Spleen (tissue), 11 donors: ENCODE results near the gene NDUFA7. TPM values are rescaled to one million over a fixed set of nuclear protein-coding genes. Genes with fewer than 3 reads are reported as not detected.

Source experiments
- DNase-seq: peaks from one replicate; pipeline ENCODE4 v3.0.0-alpha.2; 2020
- H3K27ac ChIP-seq, 8 donors: fragments of 200-600 bp; sonication (generic) in 7 of 8; 1 replicate in 4 of 8; 2 replicates in 4 of 8; pipeline versions ENCODE4 v1.5.0 to v1.8.0; 2016 to 2021; ENCODE audit warnings: inconsistent platforms in 4 of 8, mild to moderate bottlenecking in 4 of 8, moderate library complexity in 1 of 8
- H3K27me3 ChIP-seq, 7 donors: fragments of 200-600 bp; sonication (generic) in 6 of 7; replicated peaks in 1 of 7; 1 replicate in 4 of 7; 2 replicates in 3 of 7; pipeline versions ENCODE4 v1.5.0 to v1.8.0; 2016 to 2021; ENCODE audit warnings: inconsistent platforms in 3 of 7, mild to moderate bottlenecking in 1 of 7
- H3K36me3 ChIP-seq, 6 donors: fragments of 200-600 bp; sonication (generic) in 5 of 6; 1 replicate in 4 of 6; 2 replicates in 2 of 6; pipeline versions ENCODE4 v1.5.0 to v1.8.0; 2016 to 2021; ENCODE audit warnings: inconsistent platforms in 2 of 6
- H3K4me1 ChIP-seq, 6 donors: fragments of 200-600 bp; sonication (generic) in 5 of 6; 1 replicate in 3 of 6; 2 replicates in 3 of 6; pipeline versions ENCODE4 v1.5.0 to v1.8.0; 2016 to 2021; ENCODE audit warnings: inconsistent platforms in 3 of 6
- H3K4me3 ChIP-seq, 8 donors: fragments of 200-600 bp; sonication (generic) in 7 of 8; 1 replicate in 4 of 8; 2 replicates in 4 of 8; pipeline versions ENCODE4 v1.5.0 to v1.8.0; 2016 to 2021; ENCODE audit warnings: inconsistent platforms in 4 of 8, mild to moderate bottlenecking in 4 of 8, moderate library complexity in 2 of 8
- H3K9me3 ChIP-seq, 8 donors: fragments of 200-600 bp; sonication (generic) in 7 of 8; 1 replicate in 4 of 8; 2 replicates in 4 of 8; pipeline versions ENCODE4 v1.5.0 to v1.8.0; 2016 to 2021; ENCODE audit warnings: inconsistent platforms in 4 of 8
- CTCF ChIP-seq, 11 experiments: fragments of 200-600 bp in 7 of 11; fragments of 450-650 bp in 4 of 11; sonication (generic) in 4 of 11; IDR thresholded peaks in 8 of 11; conservative IDR thresholded peaks in 3 of 11; 1 replicate in 7 of 11; 2 replicates in 4 of 11; pipeline versions ENCODE4 v1.4.0 to v1.8.0; 2016 to 2021; ENCODE audit warnings: antibody characterized with exemption in 11 of 11, inconsistent platforms in 4 of 11, mild to moderate bottlenecking in 1 of 11
- POLR2A ChIP-seq, 3 donors: fragments of 450-650 bp; IDR thresholded peaks; one replicate each; pipeline ENCODE4 v1.5.1; 2017; ENCODE audit warnings: antibody characterized with exemption in 3 of 3, mild to moderate bottlenecking in 1 of 3
- POLR2AphosphoS5 ChIP-seq, 3 donors: sonication (generic); formaldehyde crosslinking; IDR thresholded peaks; one replicate each; pipeline ENCODE4 v1.5.1; 2017; ENCODE audit warnings: antibody characterized with exemption in 3 of 3
- WGBS, 5 donors: extraction: QIAGEN DNeasy Blood & Tissue Kit in 3 of 5; methylation state at CpG; one replicate each; pipeline versions ENCODE4 v1.1.5 to v1.1.7; 2013 to 2018; 5-methylcytosine and 5-hydroxymethylcytosine counted together
- intact Hi-C: fragments of 100-400 bp; cut with DNase I; formaldehyde crosslinking; loops from one replicate; pipeline ENCODE4 v1.15.0; 2023; ENCODE audit warnings: low total_unique reads
- polyA plus RNA-seq, 3 donors: library from polyadenylated mRNA; stranded (reverse); fragments of 200-250 nt; gene quantifications; one replicate each; pipeline ENCODE4 v1.2.1, GENCODE V29; 2013
- total RNA-seq, 7 donors: library from RNA; depleted of rRNA in 3 of 7; stranded (reverse); fragments of >200 nt in 3 of 7; fragmentation: NEBNext Ultra II Directional in 4 of 7; extraction: Animal tissue kit (Norgen Biotek cat#: 25700) in 4 of 7; gene quantifications; one replicate each; pipeline versions ENCODE4 v1.1.0 to v1.2.1, GENCODE V29; 2016 to 2021
- donor health status: healthy with polysubstance abuse.
- donor health status: DM: no; HTN: no; CAD: no; lungs with moderate emphysema.
- donor health status: DM: no; HTN: no; CAD: no.
- donor health status: Bipolar disorder and iron deficiency.
- donor health status: healthy.
- donor health status: DM: no; HTN: no; CAD: no.
- donor health status: DM: yes; HTN: yes; CAD: no.

Gene NDUFA7
- total and polyA plus RNA-seq, 10 donors: 14.6 to 131 (median 31.1) TPM

GRCh38 chr19:8311461-8312260 is 9.5 kb downstream of the NDUFA7 start:
- H3K36me3 ChIP-seq: peaks cover 0 to 76% (median 51%) of the 10 kb centered on the region in 6 donors
- no peaks in the 10 kb centered on the region for H3K27me3 ChIP-seq
- peaks cover 6 to 81% (median 53%) of the 10 kb centered on the region in 6 donors for H3K4me1 ChIP-seq
- no peak overlapping the region for H3K4me3 ChIP-seq
- 66 to 82% (median 75%) methylated on average over 11 to 16 of the region's 16 CpGs for WGBS, 5 donors
- intact Hi-C loops: no loop called here
- peak; percentile 76 for DNase-seq
- TF ChIP-seq POLR2A (IDR thresholded peaks at IDR 0.05) (no peak), POLR2AphosphoS5 (IDR thresholded peaks at IDR 0.05) (peak; percentile 21 to 75 (median 54))
- H3K27ac ChIP-seq: peak overlapping the region in 6 of 8 donors; percentile 26 to 76 (median 38)
- no peaks in the 10 kb centered on the region for H3K9me3 ChIP-seq

GRCh38 chr19:8310342-8311055 is 10.7 kb downstream of the NDUFA7 start:
- peak overlapping the region in 2 of 8 donors; percentile 51 to 76 for H3K27ac ChIP-seq
- H3K36me3 ChIP-seq: peaks cover 0 to 65% (median 44%) of the 10 kb centered on the region in 6 donors
- H3K9me3 ChIP-seq: no peaks in the 10 kb centered on the region
- intact Hi-C loops: no loop called here
- 90 to 95% (median 92%) methylated on average over 17 of the region's 17 CpGs for whole genome bisulfite sequencing, 5 donors
- peak; percentile 45 for DNase-seq
- no peak for TF ChIP-seq CTCF (IDR thresholded peaks at IDR 0.05 in 8 of 11, conservative IDR thresholded peaks at IDR 0.05 in 3 of 11)
- TF ChIP-seq POLR2A (IDR thresholded peaks at IDR 0.05): no peak
- TF ChIP-seq POLR2AphosphoS5 (IDR thresholded peaks at IDR 0.05): no peak
- no peaks in the 10 kb centered on the region for H3K27me3 ChIP-seq
- no peak overlapping the region for H3K4me3 ChIP-seq
- H3K4me1 ChIP-seq: peaks cover 8 to 81% (median 55%) of the 10 kb centered on the region in 6 donors

- H3K4me3 ChIP-seq: peak overlapping the region; percentile 54 to 83 (median 70)
- 70 to 87% (median 78%) methylated on average over 17 of the region's 17 CpGs for WGBS, 5 donors
Observed at GRCh38 chr19:8308891-8309291, 12.3 kb downstream of the NDUFA7 start.

More at GRCh38 chr19:8308891-8309291, 12.3 kb downstream of the NDUFA7 start:
- Histone ChIP-seq H3K9me3 (no peaks in the 10 kb centered on the region), H3K27me3 (no peaks in the 10 kb centered on the region), H3K36me3 (peaks cover 0 to 61% (median 29%) of the 10 kb centered on the region in 6 donors), H3K27ac (peak overlapping the region in 6 of 8 donors; percentile 67 to 88 (median 86)), H3K4me1 (peaks cover 8 to 83% (median 58%) of the 10 kb centered on the region in 6 donors)
- TF ChIP-seq POLR2AphosphoS5 (IDR thresholded peaks at IDR 0.05): no peak
- TF ChIP-seq POLR2A (IDR thresholded peaks at IDR 0.05): no peak
- no peak for TF ChIP-seq CTCF (IDR thresholded peaks at IDR 0.05 in 8 of 11, conservative IDR thresholded peaks at IDR 0.05 in 3 of 11)
- intact Hi-C loops: no loop called here
- peak; percentile 56 for DNase-seq
